ENCODE data around the gene BRINP3.

The BRINP3 gene

GRCh38 chr1:190474650-190475211, 2.9 kb downstream of the BRINP3 start:
- TF ChIP-seq ZNF274 (IDR thresholded peaks at IDR 0.05; ENCODE audit: low read depth, low read length) = no peak
- H3K4me3 ChIP-seq (ENCODE audit: low read length) = no peak overlapping the region

GRCh38 chr1:190474010-190474409, 3.7 kb downstream of the BRINP3 start:
- H3K4me3 ChIP-seq (ENCODE audit: low read length) = no peak overlapping the region
- no peak for TF ChIP-seq ZNF274 (IDR thresholded peaks at IDR 0.05; ENCODE audit: low read depth, low read length)

GRCh38 chr1:190472494-190472893, 5.2 kb downstream of the BRINP3 start:
- no peak for TF ChIP-seq ZNF274 (IDR thresholded peaks at IDR 0.05; ENCODE audit: low read depth, low read length)
- no peak overlapping the region for H3K4me3 ChIP-seq (ENCODE audit: low read length)

- no peak for TF ChIP-seq ZNF274 (IDR thresholded peaks at IDR 0.05; ENCODE audit: low read depth, low read length)
- H3K4me3 ChIP-seq (ENCODE audit: low read length) = no peak overlapping the region
These were observed 5.6 kb downstream of the BRINP3 start for GRCh38 chr1:190472042-190472441.

- no peak for TF ChIP-seq ZNF274 (IDR thresholded peaks at IDR 0.05; ENCODE audit: low read depth, low read length)
- H3K4me3 ChIP-seq (ENCODE audit: low read length) = no peak overlapping the region
These were observed 13.0 kb downstream of the BRINP3 start for GRCh38 chr1:190464690-190465089.

- H3K4me3 ChIP-seq (ENCODE audit: low read length) = no peak overlapping the region
- TF ChIP-seq ZNF274 (IDR thresholded peaks at IDR 0.05; ENCODE audit: low read depth, low read length) = no peak
These were observed 21.5 kb downstream of the BRINP3 start for GRCh38 chr1:190456129-190456528.

GRCh38 chr1:190455631-190456030, 22.0 kb downstream of the BRINP3 start:
- no peak overlapping the region for H3K4me3 ChIP-seq (ENCODE audit: low read length)
- no peak for TF ChIP-seq ZNF274 (IDR thresholded peaks at IDR 0.05; ENCODE audit: low read depth, low read length)

GRCh38 chr1:190453550-190453949, 24.1 kb downstream of the BRINP3 start:
- H3K4me3 ChIP-seq (ENCODE audit: low read length) = no peak overlapping the region

GRCh38 chr1:190452272-190452848, 25.3 kb downstream of the BRINP3 start:
- no peak overlapping the region for H3K4me3 ChIP-seq (ENCODE audit: low read length)
- no peak for TF ChIP-seq ZNF274 (IDR thresholded peaks at IDR 0.05; ENCODE audit: low read depth, low read length)

More at GRCh38 chr1:190453550-190453949, 24.1 kb downstream of the BRINP3 start:
- no peak for TF ChIP-seq ZNF274 (IDR thresholded peaks at IDR 0.05; ENCODE audit: low read depth, low read length)

- no peak for TF ChIP-seq ZNF274 (IDR thresholded peaks at IDR 0.05; ENCODE audit: low read depth, low read length)
- H3K4me3 ChIP-seq (ENCODE audit: low read length) = no peak overlapping the region
These were observed 33.2 kb downstream of the BRINP3 start for GRCh38 chr1:190444464-190444863.

GRCh38 chr1:190439447-190439846, 38.2 kb downstream of the BRINP3 start:
- no peak for TF ChIP-seq ZNF274 (IDR thresholded peaks at IDR 0.05; ENCODE audit: low read depth, low read length)

GRCh38 chr1:190436615-190437014, 41.0 kb downstream of the BRINP3 start:
- no peak for TF ChIP-seq ZNF274 (IDR thresholded peaks at IDR 0.05; ENCODE audit: low read depth, low read length)
- no peak overlapping the region for H3K4me3 ChIP-seq (ENCODE audit: low read length)

More at GRCh38 chr1:190439447-190439846, 38.2 kb downstream of the BRINP3 start:
- no peak overlapping the region for H3K4me3 ChIP-seq (ENCODE audit: low read length)

GRCh38 chr1:190429932-190430331, 47.7 kb downstream of the BRINP3 start:
- H3K4me3 ChIP-seq (ENCODE audit: low read length) = no peak overlapping the region
- no peak for TF ChIP-seq ZNF274 (IDR thresholded peaks at IDR 0.05; ENCODE audit: low read depth, low read length)

GRCh38 chr1:190429141-190429540, 48.5 kb downstream of the BRINP3 start:
- no peak overlapping the region for H3K4me3 ChIP-seq (ENCODE audit: low read length)
- no peak for TF ChIP-seq ZNF274 (IDR thresholded peaks at IDR 0.05; ENCODE audit: low read depth, low read length)

- no peak for TF ChIP-seq ZNF274 (IDR thresholded peaks at IDR 0.05; ENCODE audit: low read depth, low read length)
- no peak overlapping the region for H3K4me3 ChIP-seq (ENCODE audit: low read length)
These were observed 61.4 kb downstream of the BRINP3 start for GRCh38 chr1:190416239-190416638.

- H3K4me3 ChIP-seq (ENCODE audit: low read length) = no peak overlapping the region
- no peak for TF ChIP-seq ZNF274 (IDR thresholded peaks at IDR 0.05; ENCODE audit: low read depth, low read length)
These were observed 64.5 kb downstream of the BRINP3 start for GRCh38 chr1:190413142-190413541.

All from GM08714 (cell line).